ENCODE results near the gene TGFB2.

Gene TGFB2

DNA sequence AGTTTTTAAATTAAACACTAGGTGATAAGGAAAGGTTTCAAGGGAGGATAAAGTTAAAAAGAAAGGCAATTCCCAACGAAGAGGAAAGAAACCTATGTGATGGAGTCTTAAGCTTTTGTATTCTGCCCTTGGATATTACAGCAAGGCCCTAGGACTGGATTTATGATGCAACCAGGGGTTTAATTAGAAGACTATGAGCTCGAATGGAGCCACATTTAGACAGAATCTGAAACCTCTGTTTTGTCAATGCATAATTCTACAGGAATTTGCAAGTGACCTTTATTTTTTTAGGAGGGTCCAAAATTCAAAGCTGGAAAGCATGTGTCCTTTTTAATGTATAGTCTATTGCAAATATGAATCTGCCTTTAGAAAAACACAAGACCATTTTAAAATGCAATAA, 37.9 kb downstream of the TGFB2 start:
- TF ChIP-seq EGR1 (IDR thresholded peaks at IDR 0.05) (no peak), TCF12 (IDR thresholded peaks at IDR 0.05; ENCODE audit: low read depth) (no peak), EP300 (IDR thresholded peaks at IDR 0.05; ENCODE audit: borderline replicate concordance) (no peak), YY1 (IDR thresholded peaks at IDR 0.05; ENCODE audit: low read depth) (no peak), ZBTB7A (IDR thresholded peaks at IDR 0.05; ENCODE audit: low read depth) (no peak), RAD21 (IDR thresholded peaks at IDR 0.05; ENCODE audit: low read depth) (no peak), FOXM1 (IDR thresholded peaks at IDR 0.05; ENCODE audit: borderline replicate concordance, low read depth) (no peak), TAF1 (IDR thresholded peaks at IDR 0.05; ENCODE audit: low read depth) (no peak), CEBPB (IDR thresholded peaks at IDR 0.05) (no peak), CREB1 (IDR thresholded peaks at IDR 0.05; ENCODE audit: low read depth) (no peak), TEAD4 (IDR thresholded peaks at IDR 0.05) (no peak), NFIC (IDR thresholded peaks at IDR 0.05) (no peak)
- TF ChIP-seq, protein P1, sequence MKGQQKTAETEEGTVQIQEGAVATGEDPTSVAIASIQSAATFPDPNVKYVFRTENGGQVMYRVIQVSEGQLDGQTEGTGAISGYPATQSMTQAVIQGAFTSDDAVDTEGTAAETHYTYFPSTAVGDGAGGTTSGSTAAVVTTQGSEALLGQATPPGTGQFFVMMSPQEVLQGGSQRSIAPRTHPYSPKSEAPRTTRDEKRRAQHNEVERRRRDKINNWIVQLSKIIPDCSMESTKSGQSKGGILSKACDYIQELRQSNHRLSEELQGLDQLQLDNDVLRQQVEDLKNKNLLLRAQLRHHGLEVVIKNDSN (IDR thresholded peaks at IDR 0.05), result no peak
- TF ChIP-seq, protein P2, sequence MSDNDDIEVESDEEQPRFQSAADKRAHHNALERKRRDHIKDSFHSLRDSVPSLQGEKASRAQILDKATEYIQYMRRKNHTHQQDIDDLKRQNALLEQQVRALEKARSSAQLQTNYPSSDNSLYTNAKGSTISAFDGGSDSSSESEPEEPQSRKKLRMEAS (IDR thresholded peaks at IDR 0.05), result no peak
- TF ChIP-seq, protein P3, sequence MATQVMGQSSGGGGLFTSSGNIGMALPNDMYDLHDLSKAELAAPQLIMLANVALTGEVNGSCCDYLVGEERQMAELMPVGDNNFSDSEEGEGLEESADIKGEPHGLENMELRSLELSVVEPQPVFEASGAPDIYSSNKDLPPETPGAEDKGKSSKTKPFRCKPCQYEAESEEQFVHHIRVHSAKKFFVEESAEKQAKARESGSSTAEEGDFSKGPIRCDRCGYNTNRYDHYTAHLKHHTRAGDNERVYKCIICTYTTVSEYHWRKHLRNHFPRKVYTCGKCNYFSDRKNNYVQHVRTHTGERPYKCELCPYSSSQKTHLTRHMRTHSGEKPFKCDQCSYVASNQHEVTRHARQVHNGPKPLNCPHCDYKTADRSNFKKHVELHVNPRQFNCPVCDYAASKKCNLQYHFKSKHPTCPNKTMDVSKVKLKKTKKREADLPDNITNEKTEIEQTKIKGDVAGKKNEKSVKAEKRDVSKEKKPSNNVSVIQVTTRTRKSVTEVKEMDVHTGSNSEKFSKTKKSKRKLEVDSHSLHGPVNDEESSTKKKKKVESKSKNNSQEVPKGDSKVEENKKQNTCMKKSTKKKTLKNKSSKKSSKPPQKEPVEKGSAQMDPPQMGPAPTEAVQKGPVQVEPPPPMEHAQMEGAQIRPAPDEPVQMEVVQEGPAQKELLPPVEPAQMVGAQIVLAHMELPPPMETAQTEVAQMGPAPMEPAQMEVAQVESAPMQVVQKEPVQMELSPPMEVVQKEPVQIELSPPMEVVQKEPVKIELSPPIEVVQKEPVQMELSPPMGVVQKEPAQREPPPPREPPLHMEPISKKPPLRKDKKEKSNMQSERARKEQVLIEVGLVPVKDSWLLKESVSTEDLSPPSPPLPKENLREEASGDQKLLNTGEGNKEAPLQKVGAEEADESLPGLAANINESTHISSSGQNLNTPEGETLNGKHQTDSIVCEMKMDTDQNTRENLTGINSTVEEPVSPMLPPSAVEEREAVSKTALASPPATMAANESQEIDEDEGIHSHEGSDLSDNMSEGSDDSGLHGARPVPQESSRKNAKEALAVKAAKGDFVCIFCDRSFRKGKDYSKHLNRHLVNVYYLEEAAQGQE (IDR thresholded peaks at IDR 0.05; ENCODE audit: low read depth), result no peak

DNA sequence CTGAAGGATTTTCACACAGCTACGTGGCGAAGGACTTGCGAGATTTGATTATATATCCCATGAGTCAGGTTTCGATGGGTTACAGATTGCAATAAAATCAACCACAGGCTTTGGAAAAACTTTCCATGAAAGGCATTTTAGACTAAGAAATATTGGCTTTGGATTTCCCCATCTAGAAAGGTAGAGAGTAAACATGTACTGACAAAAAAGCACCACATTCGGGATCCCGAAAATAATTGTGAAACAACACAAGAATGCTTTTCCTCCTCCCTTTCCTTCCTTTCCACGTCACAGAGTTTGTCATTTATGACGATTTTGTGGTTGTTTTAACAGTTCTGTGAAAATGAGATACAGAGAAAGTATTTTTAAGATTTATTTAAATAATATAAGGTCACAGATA, 38.5 kb downstream of the TGFB2 start:
- TF ChIP-seq CEBPB (IDR thresholded peaks at IDR 0.05), result no peak
- TF ChIP-seq TEAD4 (IDR thresholded peaks at IDR 0.05), result no peak
- TF ChIP-seq EGR1 (IDR thresholded peaks at IDR 0.05), result no peak
- TF ChIP-seq, protein P1 (IDR thresholded peaks at IDR 0.05), result no peak
- no peak for TF ChIP-seq ZBTB7A (IDR thresholded peaks at IDR 0.05; ENCODE audit: low read depth)
- TF ChIP-seq, protein P3 (IDR thresholded peaks at IDR 0.05; ENCODE audit: low read depth), result no peak
- no peak for TF ChIP-seq RAD21 (IDR thresholded peaks at IDR 0.05; ENCODE audit: low read depth)
- no peak for TF ChIP-seq TAF1 (IDR thresholded peaks at IDR 0.05; ENCODE audit: low read depth)
- TF ChIP-seq TCF12 (IDR thresholded peaks at IDR 0.05; ENCODE audit: low read depth), result no peak
- TF ChIP-seq, protein P2 (IDR thresholded peaks at IDR 0.05), result no peak
- no peak for TF ChIP-seq EP300 (IDR thresholded peaks at IDR 0.05; ENCODE audit: borderline replicate concordance)
- TF ChIP-seq YY1 (IDR thresholded peaks at IDR 0.05; ENCODE audit: low read depth), result no peak
- TF ChIP-seq FOXM1 (IDR thresholded peaks at IDR 0.05; ENCODE audit: borderline replicate concordance, low read depth), result no peak
- TF ChIP-seq CREB1 (IDR thresholded peaks at IDR 0.05; ENCODE audit: low read depth), result no peak
- no peak for TF ChIP-seq NFIC (IDR thresholded peaks at IDR 0.05)

DNA sequence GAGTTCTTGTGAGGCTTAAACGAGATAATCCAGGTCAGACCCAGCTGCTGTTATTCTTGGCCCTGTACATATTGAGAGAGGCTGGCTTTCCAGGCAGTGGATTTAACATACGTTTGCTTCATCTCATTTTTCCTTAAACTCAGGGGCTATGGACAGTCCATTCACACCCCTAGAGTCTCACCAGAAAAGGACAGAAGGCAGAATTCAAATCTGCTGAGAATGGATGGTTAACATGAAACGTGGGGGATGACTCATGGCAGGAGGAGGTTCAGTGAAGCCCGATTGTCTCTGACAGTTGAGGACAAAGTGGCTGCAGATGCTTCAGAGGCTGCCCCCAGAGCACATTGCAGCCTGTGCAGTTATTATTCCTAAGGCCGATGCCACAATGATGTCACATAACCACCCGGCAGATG, 39.5 kb downstream of the TGFB2 start:
- TF ChIP-seq EP300 (IDR thresholded peaks at IDR 0.05; ENCODE audit: borderline replicate concordance) (no peak), ZBTB7A (IDR thresholded peaks at IDR 0.05; ENCODE audit: low read depth) (no peak), TAF1 (IDR thresholded peaks at IDR 0.05; ENCODE audit: low read depth) (no peak), FOXM1 (IDR thresholded peaks at IDR 0.05; ENCODE audit: borderline replicate concordance, low read depth) (no peak), CEBPB (IDR thresholded peaks at IDR 0.05) (no peak), NFIC (IDR thresholded peaks at IDR 0.05) (no peak), EGR1 (IDR thresholded peaks at IDR 0.05) (no peak), TCF12 (IDR thresholded peaks at IDR 0.05; ENCODE audit: low read depth) (no peak), CREB1 (IDR thresholded peaks at IDR 0.05; ENCODE audit: low read depth) (no peak), RAD21 (IDR thresholded peaks at IDR 0.05; ENCODE audit: low read depth) (no peak), YY1 (IDR thresholded peaks at IDR 0.05; ENCODE audit: low read depth) (no peak), TEAD4 (IDR thresholded peaks at IDR 0.05) (no peak)
- TF ChIP-seq, protein P3 (IDR thresholded peaks at IDR 0.05; ENCODE audit: low read depth), result no peak
- TF ChIP-seq, protein P1 (IDR thresholded peaks at IDR 0.05), result no peak
- TF ChIP-seq, protein P2 (IDR thresholded peaks at IDR 0.05), result no peak

Measured in Ishikawa (cell line).